Kidney tubule cell (primary cell): Measurements from ENCODE around the gene RPN1.
A peak's percentile ranks its signal among the peaks of the same experiment; 100 is the strongest.
"Not testable (repeated sequence)": the region's sequence is repeated elsewhere in the genome, so short reads cannot be mapped to it uniquely, and the experiment has no call there.

Source experiments
- DNase-seq: peaks from one replicate; pipeline ENCODE4 v3.0.0-alpha.2; 2018; ENCODE audit warnings: low spot score

RPN1 gene

DNA sequence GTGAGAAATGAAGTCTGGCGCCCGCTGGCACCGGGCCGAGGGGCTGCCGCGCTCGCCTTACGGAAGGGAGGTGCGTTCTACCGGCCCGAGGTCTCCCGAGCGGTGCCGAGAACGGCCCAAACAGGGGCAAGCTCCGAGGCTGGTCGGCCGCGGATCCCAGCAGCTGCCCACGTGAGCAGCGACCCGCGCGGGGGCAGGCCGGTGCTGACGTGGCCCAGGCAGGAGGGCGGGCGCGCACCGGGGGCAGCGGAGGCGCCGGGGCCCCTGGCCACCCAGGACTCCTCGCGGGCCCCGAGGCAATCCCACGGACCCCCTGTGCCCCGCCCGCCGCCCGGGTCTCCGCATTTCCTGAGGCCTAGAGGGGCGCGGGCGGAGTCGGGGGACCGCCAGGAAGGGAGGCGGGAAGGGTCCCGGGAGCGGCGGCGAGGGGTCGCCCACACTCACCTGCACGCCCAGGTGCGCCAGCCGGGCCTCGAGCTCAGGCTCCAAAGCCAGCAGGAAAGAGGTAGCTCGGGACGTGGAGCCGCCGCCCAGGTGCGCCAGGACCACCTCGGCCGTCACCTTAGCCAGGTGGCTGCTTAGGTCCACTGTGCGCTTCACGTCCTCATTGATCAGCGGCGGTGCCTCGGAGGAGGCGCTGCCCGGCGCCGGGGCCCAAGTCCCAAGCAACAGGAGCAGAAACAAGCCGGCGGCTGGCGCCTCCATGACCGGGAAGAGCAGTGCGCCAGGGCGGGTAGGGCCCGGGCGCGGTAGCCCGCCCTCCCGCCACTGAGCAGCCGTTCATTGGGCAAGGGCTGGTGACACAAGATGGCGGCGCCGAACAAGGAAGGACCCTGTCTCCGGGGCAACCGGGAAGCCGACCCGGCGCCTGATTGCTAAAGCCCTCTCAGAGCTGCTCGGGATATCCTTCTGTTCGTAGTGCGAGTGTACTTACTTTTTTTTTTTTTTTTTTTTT, at the start of gene RPN1:
Gene RPN1 (minus strand): TSS at position 723 of the 955 bp plus-strand sequence. CDS start 18 bp downstream, at position 705.
- peak; percentile 96 for DNase-seq

DNA sequence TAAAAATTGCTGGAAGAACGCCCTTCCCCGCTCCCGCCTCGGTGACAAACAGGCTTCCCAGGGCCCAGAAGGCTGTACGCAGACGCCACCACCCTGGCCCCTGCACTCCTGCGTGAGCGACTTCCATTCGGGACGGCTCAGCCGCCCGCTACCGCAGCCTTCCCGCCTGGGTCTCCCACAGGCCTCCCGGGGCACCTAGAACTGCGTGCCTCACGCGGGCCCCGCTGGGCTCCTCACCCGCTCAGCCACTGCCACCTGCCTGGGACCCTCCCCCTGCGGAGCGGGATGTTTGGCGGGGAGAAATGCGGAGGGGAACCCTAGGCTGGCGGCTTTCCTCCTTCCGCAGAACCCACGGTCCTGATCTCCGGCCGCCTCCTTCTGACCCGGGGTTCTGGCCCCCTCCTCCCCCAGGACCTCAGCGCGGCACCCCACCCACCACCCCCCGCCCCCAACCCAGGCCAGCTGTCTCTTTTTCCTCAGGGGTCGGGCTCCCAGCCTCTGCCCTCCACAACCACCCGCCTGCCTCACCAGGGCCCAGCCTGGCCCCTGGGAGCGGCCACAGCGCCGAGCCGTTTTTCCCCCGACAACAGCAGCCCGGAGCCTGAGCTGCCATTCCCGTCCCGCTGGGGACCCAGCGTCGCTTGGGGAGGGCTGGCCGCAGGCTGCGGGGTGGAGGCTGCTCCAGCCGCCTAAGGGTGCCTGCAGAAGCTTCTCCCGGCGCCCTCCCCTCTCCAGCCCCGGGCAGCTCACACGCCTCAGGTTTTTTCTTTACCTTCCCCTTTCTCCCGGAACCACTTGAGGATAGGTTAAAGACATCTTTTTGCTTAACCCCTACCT, 47.8 kb upstream of the RPN1 start:
- DNase-seq: peak; percentile 43

DNA sequence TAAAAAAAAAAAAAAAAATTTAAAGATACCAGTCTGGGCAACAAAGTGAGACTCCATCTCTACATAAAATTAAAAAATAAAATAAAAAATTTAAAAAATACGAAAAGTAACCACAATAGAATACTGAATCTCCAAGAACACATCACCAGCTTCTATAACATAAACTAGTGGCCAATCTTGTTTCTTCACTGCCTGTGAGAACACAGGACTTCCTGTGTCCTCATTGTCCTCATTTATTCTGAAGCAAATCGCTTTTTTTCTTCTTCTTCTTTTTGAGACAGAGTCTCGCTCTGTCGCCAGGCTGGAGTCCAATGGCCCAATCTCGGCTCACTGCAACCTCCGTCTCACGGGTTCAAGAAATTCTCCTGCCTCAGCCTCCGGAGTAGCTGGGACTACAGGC, 46.7 kb upstream of the RPN1 start:
- no peak for DNase-seq

DNA sequence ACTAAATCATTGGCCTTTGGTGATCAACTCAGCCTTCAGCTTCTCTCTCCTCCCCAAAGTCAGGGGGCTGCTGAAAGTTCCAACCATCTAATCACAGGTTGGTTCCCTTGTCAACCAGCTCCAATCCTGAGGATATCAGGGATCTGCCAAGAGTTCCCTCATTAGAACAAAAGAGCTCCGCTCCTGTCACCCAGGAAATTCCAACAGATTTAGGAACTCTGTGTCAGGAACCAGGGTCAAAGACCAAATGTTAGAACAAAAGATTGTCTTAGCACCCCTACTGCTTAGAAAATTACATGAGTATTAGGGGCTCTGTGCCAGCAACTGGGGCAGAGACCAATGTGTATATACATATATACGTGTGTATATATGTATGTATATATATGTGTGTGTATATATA, 43.1 kb upstream of the RPN1 start:
- no peak for DNase-seq

DNA sequence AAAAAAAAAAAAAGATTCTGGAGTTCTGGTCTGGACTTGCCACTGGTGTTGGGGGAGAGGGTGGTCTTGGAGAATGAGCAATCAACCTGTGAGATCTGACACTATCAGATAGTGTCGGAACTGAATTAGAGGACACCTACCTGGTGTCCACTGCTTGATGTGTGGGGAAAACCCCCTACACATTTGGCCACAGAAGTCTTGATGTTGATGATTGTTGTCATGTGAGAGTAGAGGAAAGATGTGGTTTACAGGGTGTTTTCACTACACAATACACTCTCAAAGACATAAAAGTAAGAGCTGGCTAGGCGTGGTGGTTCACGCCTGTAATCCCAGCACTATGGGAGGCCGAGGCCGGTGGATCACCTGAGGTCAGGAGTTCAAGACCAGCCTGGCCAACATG, 38.4 kb upstream of the RPN1 start:
- DNase-seq: no peak

DNA sequence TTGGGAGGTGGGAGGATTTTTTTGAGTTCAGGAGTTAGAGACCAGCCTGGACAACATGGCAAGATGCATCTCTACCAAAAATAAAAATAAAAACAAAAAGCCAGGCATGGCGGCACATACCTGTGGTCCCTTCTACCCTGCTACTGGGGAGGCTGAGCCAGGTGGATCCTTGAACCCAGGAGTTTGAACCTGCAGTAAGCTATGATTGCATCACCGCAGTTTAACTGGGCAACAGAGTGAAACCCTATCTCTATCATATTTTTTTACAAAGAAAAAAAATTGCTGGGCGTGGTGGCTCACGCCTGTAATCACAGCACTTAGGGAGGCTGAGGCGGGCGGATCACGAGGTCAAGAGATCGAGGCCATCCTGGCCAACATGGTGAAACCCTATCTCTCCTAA, 35.8 kb upstream of the RPN1 start:
- no peak for DNase-seq

DNA sequence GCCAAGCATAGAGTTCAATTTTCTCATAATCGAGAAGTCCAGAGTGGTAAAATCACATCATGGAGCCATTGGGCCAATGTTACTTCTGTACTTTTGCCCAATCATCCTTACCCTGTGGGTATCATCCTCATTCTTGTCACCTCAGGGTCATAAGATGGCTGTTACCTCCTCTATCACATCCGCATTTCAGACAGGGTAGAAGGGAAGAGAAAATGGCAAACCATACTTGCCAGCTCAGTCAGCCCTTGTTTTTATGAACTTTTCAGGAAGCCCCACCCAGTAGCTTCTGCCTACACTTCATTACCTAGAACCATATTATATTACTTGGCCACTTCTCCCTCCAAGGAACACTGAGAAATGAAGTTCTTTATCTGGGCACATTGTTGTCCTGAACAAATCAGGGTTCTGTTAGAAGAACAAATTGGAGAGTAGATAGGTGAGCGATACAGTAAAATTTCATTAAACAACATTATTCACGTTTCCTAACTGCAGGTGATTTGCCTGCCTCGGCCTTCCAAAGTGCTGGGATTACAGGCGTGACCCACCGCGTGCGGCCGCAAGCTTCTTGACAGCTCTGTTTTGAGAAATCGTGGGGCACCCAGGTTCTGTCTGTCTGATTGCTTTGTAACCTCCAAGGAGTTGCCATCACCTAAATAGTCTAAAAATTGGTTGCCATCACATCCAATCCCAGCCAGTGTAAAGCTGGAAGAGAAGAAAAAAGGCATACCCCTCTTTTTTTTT, 34.5 kb upstream of the RPN1 start:
- DNase-seq: no peak

DNA sequence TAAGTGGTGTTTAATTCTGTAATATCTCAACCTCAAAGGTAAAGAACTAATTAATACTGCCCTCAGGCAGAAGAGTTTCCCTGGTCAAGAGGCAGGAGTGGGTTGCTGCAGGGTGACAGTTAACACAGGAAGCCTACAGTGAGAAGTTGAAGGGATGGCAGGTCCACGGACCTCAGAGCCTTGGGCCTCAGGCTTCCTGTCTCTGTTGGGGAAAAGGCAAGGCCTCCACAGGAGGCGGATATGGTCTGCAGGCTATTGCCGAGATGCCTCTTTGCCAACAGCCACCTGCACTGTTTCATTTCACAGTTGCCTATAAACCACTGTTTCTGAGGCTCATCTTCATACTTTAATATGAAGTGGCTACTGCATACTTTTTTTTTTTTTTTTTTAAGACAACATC, 33.3 kb upstream of the RPN1 start:
- no peak for DNase-seq

DNA sequence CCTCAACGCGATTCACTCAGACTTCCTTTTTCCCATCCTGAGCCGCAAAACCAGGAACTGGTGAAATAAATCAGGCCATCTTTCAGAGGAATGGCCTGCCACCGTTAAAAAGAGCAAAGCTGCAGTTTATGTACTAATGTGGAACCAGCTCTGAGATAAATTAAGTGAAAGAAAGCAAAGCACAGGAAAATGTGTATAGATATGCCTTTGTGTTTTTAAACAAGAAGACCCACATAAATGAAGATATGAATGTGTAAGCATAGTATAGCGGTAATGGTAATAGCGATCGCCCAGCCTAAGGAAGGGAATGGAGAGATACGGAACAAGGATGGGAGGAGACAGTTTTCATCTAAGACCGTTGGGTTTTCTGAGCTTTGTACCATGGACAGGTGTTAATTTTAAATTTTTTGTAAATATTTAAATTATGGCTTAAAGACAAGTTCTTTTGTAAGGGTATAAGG, 30.8 kb upstream of the RPN1 start:
- DNase-seq: no peak

DNA sequence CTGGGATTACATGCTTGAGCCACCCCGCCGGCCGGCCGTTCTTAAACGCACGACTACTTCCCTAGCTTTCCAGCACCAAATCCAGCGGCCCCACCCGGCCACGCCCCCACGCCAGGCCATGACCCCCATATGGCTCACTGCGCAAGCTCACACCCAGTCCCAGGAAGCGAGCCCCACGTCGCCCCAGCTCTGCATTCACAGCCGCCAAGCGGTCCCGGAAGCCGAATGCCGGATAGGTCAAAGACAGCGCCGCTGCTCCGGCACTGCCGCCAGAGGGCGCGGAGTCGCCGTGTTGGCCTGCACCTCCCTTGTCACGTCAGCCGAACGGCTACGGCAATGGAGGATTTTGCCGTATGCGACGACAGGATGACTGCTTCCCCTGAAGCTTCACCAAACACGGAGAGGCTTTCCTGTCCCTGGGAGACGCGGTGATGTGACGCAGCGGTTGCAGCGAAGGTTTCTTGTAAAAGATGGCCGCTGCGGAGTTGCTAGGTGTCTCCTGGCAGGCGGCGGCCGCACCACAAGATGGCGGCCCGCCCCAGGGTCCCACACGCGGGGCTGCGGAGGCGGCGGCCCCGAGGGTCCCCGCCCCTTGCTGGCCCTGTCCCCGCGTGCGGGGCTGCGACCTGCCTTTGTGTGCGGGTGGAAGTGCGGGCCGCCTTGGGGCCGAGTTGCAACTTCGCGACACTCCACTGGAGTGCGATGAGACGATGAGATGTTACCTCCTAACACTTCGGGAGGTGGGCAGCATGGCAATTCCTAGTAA, 30.2 kb upstream of the RPN1 start:
- peak; percentile 99 for DNase-seq

DNA sequence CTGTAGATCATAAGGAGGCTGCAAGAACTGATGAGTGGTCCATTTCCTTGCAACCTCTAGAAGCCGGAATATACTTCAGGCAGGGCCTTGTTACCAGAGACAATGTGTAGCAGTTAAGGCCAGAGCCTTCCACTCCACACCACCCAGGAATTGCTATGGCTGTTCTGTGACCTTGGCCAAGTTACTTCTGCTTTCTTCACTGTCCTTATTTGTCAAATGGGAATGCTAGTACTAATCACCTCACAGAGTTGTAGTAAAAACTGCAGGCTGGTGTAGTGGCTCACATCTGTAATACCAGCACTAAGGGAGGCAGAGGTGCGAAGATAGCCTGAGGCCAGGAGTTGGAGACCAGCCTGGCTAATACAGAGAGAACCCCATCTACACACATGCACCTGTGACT, 28.7 kb upstream of the RPN1 start:
- DNase-seq: no peak

DNA sequence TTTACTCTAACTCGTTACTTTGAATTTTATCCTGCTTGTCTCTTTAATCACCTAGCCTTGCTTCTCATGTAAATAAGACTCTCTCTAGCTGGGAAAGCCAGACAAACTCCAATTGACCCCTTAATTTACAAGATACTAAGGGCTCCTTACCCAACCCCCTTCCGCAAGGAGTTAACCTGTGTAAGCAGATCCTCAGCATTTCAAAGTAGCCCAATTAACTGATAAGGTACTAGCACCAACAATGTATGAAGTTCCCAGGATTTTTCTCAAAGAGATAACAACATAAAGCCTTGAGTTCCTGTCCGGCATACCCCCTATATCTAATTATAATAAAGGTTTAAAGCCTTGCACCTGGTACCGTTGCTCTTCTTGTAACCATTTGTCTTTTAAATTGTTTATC, 25.2 kb upstream of the RPN1 start:
- DNase-seq: not testable (repeated sequence)

DNA sequence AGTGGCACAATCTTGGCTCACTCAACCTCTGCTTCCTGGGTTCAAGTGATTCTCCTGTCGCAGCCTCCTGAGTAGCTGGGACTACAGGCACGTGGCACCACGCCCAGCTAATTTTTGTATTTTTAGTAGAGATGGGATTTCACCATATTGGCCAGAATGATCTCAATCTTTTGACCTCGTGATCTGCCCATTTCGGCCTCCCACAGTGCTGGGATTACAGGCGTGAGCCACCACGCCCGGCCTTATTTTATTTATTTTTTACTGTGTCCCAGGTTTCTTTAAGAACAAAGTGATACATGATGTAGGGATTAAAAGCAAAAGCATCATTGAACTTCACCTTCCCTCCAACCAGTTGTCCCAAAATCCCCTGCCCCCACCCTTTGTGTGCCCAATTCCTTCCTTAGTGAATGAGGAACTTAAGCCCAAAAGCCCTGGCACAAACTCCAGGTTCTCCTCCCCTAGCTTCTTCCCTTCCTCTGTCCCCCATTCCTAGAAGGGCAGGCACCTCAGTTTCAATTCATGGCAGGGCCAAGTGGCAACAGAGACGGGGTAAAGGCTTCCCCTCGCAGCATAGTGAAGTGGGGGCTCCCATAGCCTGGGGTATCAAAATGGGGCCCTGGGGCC, 23.7 kb upstream of the RPN1 start:
- no peak for DNase-seq

DNA sequence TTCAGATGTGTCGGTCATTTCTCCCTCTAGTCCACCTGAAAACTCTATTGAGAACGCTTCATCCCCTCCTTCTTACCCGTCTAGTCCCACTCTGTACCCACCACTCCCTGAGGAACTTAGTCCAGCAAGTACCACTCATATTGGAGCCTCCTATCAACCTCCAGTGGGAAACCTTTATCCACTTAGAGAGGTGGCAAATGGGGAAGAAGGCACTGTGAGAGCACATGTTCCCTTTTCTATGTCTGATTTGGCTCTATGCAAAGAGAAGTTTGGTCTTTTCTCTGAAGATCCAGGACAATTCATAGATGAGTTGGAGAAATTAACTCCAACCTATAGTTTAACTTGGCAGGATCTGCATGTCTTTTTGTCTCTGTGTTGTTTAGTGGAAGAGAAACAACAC, 17.0 kb upstream of the RPN1 start:
- DNase-seq: no peak

DNA sequence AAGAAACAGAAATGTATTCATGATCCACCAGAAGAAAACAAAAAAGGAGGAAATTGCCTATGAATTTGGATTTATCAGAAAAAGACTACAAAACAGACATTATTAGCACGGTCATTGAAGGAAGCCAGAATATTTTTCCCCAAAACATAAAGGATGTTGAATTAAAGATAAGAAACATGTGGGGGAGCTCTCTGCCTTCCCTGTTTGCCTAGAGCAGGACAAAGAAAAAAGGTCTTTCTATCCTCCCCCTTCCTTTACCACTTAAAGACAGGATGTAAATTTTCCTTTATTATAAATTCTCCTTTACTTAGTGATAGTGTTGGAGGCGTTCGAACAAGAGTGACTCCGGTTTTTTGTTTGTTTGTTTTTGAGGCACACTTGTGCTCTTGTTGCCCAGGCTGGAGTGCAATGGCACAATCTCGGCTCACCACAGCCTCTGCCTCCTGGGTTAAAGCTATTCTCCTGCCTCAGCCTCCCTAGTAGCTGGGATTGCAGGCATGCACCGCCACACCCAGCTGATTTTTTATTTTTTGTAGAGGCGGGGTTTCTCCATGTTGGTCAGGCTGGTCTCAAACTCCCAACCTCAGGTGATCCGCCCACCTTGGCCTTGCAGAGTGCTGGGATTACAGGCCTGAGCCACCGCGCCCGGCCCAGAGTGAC, 14.9 kb upstream of the RPN1 start:
- DNase-seq: no peak

DNA sequence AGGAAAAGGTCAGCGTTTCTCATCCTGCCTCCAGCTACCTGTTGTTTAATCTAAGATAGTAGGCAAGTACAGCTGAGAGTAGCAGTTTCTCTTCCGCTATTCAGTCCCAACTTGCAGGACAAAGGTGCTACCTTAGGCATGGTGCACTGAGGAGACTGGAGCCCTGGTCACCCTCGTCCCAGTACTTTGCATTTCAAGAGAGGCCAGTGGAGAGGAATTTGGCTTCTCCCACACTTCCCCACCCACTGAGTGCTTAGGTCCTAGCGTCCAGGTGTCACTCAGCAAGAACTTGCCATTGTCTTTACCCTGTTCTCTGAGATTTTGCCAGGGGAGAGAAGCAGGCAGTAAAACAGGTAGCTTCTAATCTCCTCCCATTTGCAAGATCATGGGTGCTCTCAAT, 12.5 kb upstream of the RPN1 start:
- no peak for DNase-seq

DNA sequence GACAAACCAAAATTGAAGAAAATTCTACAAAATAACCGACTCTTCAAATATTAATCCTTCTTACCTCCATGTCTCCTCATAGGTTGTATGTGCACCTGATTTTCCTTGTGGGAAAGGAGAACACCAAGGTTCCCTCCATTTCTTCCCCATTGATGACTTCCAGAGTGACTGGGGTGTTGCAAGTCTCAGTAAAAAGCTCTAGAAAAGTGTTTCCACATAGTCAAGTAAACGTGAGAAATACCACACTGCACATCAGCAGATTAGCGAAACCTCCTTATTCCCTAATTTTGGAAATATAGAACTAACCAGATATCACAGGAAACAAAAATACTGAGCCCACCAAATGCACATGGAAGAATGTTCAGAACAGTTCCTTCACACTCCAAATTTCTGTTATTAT, 4.9 kb upstream of the RPN1 start:
- no peak for DNase-seq

DNA sequence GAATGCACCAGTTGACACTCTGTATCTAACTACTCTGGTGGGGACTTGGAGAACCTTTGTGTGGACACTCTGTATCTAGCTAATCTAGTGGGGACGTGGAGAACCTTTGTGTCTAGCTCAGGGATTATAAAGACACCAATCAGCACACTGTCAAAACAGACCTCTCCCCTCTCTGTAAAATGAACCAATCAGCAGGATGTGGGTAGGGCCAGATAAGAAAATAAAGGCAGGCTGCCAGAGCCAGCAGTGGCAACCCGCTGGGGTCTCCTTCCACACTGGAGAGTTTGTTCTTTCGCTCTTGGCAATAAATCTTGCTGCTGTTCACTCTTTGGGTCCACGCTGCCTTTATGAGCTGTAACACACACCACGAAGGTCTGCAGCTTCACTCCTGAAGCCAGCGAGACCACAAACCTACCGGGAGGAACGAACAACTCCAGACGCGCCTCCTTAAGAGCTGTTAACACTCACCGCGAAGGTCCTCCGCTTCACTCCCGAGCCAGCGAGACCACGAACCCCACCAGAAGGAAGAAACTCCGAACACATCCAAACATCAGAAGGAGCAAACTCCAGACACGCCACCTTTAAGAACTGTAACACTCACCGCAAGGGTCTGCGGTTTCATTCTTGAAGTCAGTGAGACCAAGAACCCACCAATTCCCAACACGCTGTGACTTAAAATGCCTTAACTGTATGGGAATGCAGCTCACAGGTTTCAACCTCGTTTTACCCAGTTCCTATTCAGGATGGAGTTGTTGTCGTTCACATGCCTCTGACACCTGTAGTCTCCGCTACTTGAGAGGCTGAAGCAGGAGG, 3.6 kb upstream of the RPN1 start:
- peak; percentile 25 for DNase-seq

DNA sequence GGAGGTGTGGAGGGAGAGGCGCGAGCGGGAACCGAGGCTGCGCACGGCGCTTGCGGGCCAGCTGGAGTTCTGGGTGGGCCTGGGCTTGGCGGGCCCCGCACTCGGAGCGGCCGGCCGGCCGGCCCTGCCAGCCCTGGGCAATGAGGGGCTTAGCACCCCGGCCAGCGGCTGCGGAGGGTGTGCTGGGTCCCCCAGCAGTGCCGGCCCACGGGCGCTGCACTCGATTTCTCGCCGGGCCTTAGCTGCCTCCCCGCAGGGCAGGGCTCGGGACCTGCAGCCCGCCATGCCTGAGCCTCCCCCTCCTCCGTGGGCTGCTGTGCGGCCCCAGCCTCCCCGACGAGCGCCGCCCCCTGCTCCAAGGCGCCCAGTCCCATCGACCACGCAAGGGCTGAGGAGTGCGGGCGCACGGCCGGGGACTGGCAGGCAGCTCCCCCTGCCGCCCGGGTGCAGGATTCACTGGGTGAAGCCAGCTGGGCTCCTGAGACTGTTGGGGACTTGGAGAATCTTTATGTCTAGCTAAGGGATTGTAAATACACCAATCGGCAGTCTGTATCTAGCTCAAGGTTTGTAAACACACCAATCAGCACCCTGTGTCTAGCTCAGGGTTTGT, 2.9 kb upstream of the RPN1 start:
- not testable (repeated sequence) for DNase-seq
